H9 (cell line): Measurements from ENCODE around the gene BBS12. TPM values are rescaled to one million over a fixed set of nuclear protein-coding genes. Genes with fewer than 3 reads are reported as not detected.

Experiments used
- DNase-seq: peaks from one replicate; pipeline ENCODE4 v3.0.0-alpha.2; 2017
- H2AFZ ChIP-seq: one replicate; pipeline ENCODE4 v1.6.1; 2013; ENCODE audit warnings: mild to moderate bottlenecking, low read length, control low read depth, moderate library complexity
- H2AK5ac ChIP-seq: 2 replicates; pipeline ENCODE4 v1.6.1; 2013; ENCODE audit warnings: low read length, control low read depth, mixed read lengths; ENCODE audit not compliant: insufficient read length
- H2BK120ac ChIP-seq: one replicate; pipeline ENCODE4 v1.6.1; 2013; ENCODE audit warnings: low read depth, mild to moderate bottlenecking, low read length, control low read depth, inconsistent platforms; ENCODE audit not compliant: poor library complexity, severe bottlenecking
- H2BK12ac ChIP-seq: 2 replicates; pipeline ENCODE4 v1.6.1; 2013; ENCODE audit warnings: low read length, control low read depth, mixed read lengths, low read depth; ENCODE audit not compliant: insufficient read length
- H2BK15ac ChIP-seq: 2 replicates; pipeline ENCODE4 v1.6.1; 2013; ENCODE audit warnings: low read depth, low read length, control low read depth
- H2BK20ac ChIP-seq: one replicate; pipeline ENCODE4 v1.6.1; 2013; ENCODE audit warnings: low read depth, mild to moderate bottlenecking, low read length, control low read depth, inconsistent platforms; ENCODE audit not compliant: poor library complexity, severe bottlenecking
- H2BK5ac ChIP-seq: 2 replicates; pipeline ENCODE4 v1.6.1; 2013; ENCODE audit warnings: low read length, control low read depth, mixed read lengths; ENCODE audit not compliant: insufficient read length
- H3K14ac ChIP-seq: 2 replicates; pipeline ENCODE4 v1.6.1; 2013; ENCODE audit warnings: low read length, control low read depth; ENCODE audit not compliant: insufficient read depth
- H3K18ac ChIP-seq: 2 replicates; pipeline ENCODE4 v1.6.1; 2013; ENCODE audit warnings: low read depth, mild to moderate bottlenecking, mixed read lengths, low read length, control low read depth; ENCODE audit not compliant: insufficient read length
- H3K23ac ChIP-seq: 2 replicates; pipeline ENCODE4 v1.6.1; 2013; ENCODE audit warnings: low read length, control low read depth, mixed read lengths, low read depth; ENCODE audit not compliant: insufficient read length
- H3K23me2 ChIP-seq: 2 replicates; pipeline ENCODE4 v1.6.1; 2013; ENCODE audit warnings: low read depth, mild to moderate bottlenecking, mixed read lengths, low read length, control low read depth; ENCODE audit not compliant: insufficient read length, poor library complexity, severe bottlenecking
- H3K27ac ChIP-seq: 2 replicates; pipeline ENCODE4 v1.5.1; 2013; ENCODE audit warnings: low read length, control low read depth, mixed read lengths, low read depth; ENCODE audit not compliant: insufficient read length
- H3K27me3 ChIP-seq: 2 replicates; pipeline ENCODE4 v1.6.1; 2013; ENCODE audit warnings: low read length, control low read depth, inconsistent platforms; ENCODE audit not compliant: insufficient read depth
- H3K4ac ChIP-seq: 2 replicates; pipeline ENCODE4 v1.6.1; 2013; ENCODE audit warnings: low read depth, mild to moderate bottlenecking, control low read depth, inconsistent platforms, low read length, moderate library complexity
- H3K4me1 ChIP-seq: 2 replicates; pipeline ENCODE4 v1.6.1; 2013; ENCODE audit warnings: low read length, control low read depth, inconsistent platforms; ENCODE audit not compliant: insufficient read depth
- H3K4me2 ChIP-seq: 2 replicates; pipeline ENCODE4 v1.6.1; 2013; ENCODE audit warnings: low read length, control low read depth, mixed read lengths; ENCODE audit not compliant: insufficient read length, insufficient read depth
- H3K56ac ChIP-seq: 2 replicates; pipeline ENCODE4 v1.6.1; 2013; ENCODE audit warnings: low read depth, mild to moderate bottlenecking, mixed read lengths, low read length, control low read depth; ENCODE audit not compliant: insufficient read length
- H3K79me1 ChIP-seq: 2 replicates; pipeline ENCODE4 v1.6.1; 2013; ENCODE audit warnings: low read depth, mild to moderate bottlenecking, moderate library complexity, low read length, control low read depth, inconsistent platforms; ENCODE audit not compliant: insufficient read depth, poor library complexity, severe bottlenecking
- H3K79me2 ChIP-seq: 2 replicates; pipeline ENCODE4 v1.6.1; 2013; ENCODE audit warnings: low read length, control low read depth, inconsistent platforms; ENCODE audit not compliant: insufficient read depth
- H3K9ac ChIP-seq: 2 replicates; pipeline ENCODE4 v1.6.1; 2013; ENCODE audit warnings: low read length, control low read depth, mixed read lengths; ENCODE audit not compliant: insufficient read length; ENCODE audit errors: extremely low read depth
- H3K9me3 ChIP-seq: one replicate; pipeline ENCODE4 v1.6.1; 2013; ENCODE audit warnings: low read depth, low read length, inconsistent platforms; ENCODE audit not compliant: control insufficient read depth
- H3T11ph ChIP-seq: one replicate; pipeline ENCODE4 v1.6.1; 2013; ENCODE audit warnings: mild to moderate bottlenecking, low read length, control low read depth, inconsistent platforms
- H4K20me1 ChIP-seq: one replicate; pipeline ENCODE4 v1.6.1; 2013; ENCODE audit not compliant: control insufficient read depth, insufficient read length, insufficient read depth
- H4K5ac ChIP-seq: 2 replicates; pipeline ENCODE4 v1.6.1; 2013; ENCODE audit warnings: low read depth, mild to moderate bottlenecking, mixed read lengths, low read length, control low read depth; ENCODE audit not compliant: insufficient read length
- H4K8ac ChIP-seq: replicated peaks from 2 replicates; pipeline ENCODE4 v1.6.1; 2013; ENCODE audit warnings: low read length, control low read depth, mixed read lengths, low read depth; ENCODE audit not compliant: insufficient read length
- H4K91ac ChIP-seq: 2 replicates; pipeline ENCODE4 v1.6.1; 2013; ENCODE audit warnings: low read depth, mild to moderate bottlenecking, moderate library complexity, mixed read lengths, low read length, control low read depth; ENCODE audit not compliant: insufficient read length
- H3K27ac Mint-ChIP-seq, 3 experiments: 2 replicates in 2 of 3; 3 replicates in 1 of 3; pipeline ENCODE4 v1.8.0; 2020 to 2021; ENCODE audit warnings: mixed read lengths in 3 of 3, mild to moderate bottlenecking in 1 of 3, moderate library complexity in 1 of 3
- H3K27me3 Mint-ChIP-seq: 2 replicates; pipeline ENCODE4 v1.8.0; 2021; ENCODE audit warnings: low read depth, mild to moderate bottlenecking, moderate library complexity, mixed read lengths
- H3K36me3 Mint-ChIP-seq, 3 experiments: 2 replicates in 2 of 3; 3 replicates in 1 of 3; pipeline ENCODE4 v1.8.0; 2020 to 2021; ENCODE audit warnings: low read depth in 3 of 3, mixed read lengths in 3 of 3; ENCODE audit not compliant: insufficient read depth in 1 of 3
- H3K4me1 Mint-ChIP-seq, 2 experiments: 2 replicates each; pipeline ENCODE4 v1.8.0; 2020; ENCODE audit warnings: mixed read lengths in 2 of 2
- H3K4me3 Mint-ChIP-seq, 2 experiments: 2 replicates in 1 of 2; 3 replicates in 1 of 2; pipeline ENCODE4 v1.8.0; 2020 to 2021; ENCODE audit warnings: mild to moderate bottlenecking in 2 of 2, mixed read lengths in 2 of 2, moderate library complexity in 1 of 2
- H3K9me3 Mint-ChIP-seq, 2 experiments: 2 replicates in 1 of 2; 3 replicates in 1 of 2; pipeline ENCODE4 v1.8.0; 2020; ENCODE audit warnings: mild to moderate bottlenecking in 2 of 2, mixed read lengths in 2 of 2, moderate library complexity in 1 of 2
- WGBS: extraction: QIAGEN DNeasy Blood & Tissue Kit; methylation state at CpG from one replicate; pipeline ENCODE4 v1.1.7; 2013; ENCODE audit warnings: missing lambda C conversion rate, low lambda C conversion rate, mixed read lengths; ENCODE audit not compliant: insufficient read length; ENCODE audit errors: extremely low coverage; 5-methylcytosine and 5-hydroxymethylcytosine counted together
- total RNA-seq: library from RNA; stranded (reverse); gene quantifications from 2 replicates; pipeline ENCODE4 v1.2.1, GENCODE V29; 2021
- TF ChIP-seq, protein P1 (sequence below): fragments of 200-600 bp; sonication (generic); conservative IDR thresholded peaks from 3 replicates; pipeline ENCODE4 v1.8.0; 2021; ENCODE audit warnings: antibody characterized with exemption, mild to moderate bottlenecking

Gene BBS12
- total RNA-seq, 1 experiment from 2014 or later, result 1.2 TPM

DNA sequence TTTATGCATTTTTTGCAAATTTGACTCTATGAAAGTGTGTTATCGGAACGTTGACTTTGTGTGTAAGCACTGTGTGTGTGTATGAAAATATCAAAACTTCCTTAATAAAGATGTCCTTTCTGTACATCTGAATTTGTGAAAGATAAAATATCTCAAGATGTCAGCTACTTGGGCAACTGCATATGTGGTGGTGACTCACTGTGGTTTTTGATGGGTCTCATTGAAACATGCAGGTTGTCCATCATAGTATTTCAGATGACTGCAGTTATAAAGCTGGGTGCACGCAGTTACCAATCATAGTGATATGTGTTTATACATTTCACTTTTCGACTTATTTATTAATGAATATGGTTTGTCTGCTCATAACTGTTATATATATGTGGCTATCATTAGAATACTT, 19.7 kb upstream of the BBS12 start:
- Mint-ChIP-seq H3K9me3 (no peaks in the 10 kb centered on the region), H3K4me3 (no peak overlapping the region), H3K27ac (no peak overlapping the region), H3K27me3 (no peaks in the 10 kb centered on the region), H3K4me1 (peaks cover 3% of the 10 kb centered on the region in 2 experiments; a peak in 3 of 4 replicates), H3K36me3 (no peaks in the 10 kb centered on the region)
- Histone ChIP-seq H2BK120ac (no peak overlapping the region), H4K20me1 (no peaks in the 10 kb centered on the region), H4K5ac (no peak overlapping the region), H3K4me2 (no peak overlapping the region), H2BK12ac (no peak overlapping the region), H3T11ph (no peak overlapping the region), H2AFZ (no peak overlapping the region), H3K18ac (no peak overlapping the region), H2BK15ac (no peak overlapping the region), H3K27ac (no peak overlapping the region), H3K4me1 (no peaks in the 10 kb centered on the region), H3K14ac (no peak overlapping the region), H3K79me2 (no peaks in the 10 kb centered on the region), H3K79me1 (no peaks in the 10 kb centered on the region), H3K9me3 (no peaks in the 10 kb centered on the region), H3K23me2 (no peaks in the 10 kb centered on the region), H3K23ac (no peak overlapping the region), H3K4ac (no peak overlapping the region), H2AK5ac (no peak overlapping the region), H3K56ac (no peak overlapping the region), H2BK5ac (no peak overlapping the region), H3K9ac (no peak overlapping the region), H2BK20ac (no peak overlapping the region), H3K27me3 (no peaks in the 10 kb centered on the region), H4K91ac (no peak overlapping the region), H4K8ac (no peak overlapping the region)
- TF ChIP-seq, protein P1, sequence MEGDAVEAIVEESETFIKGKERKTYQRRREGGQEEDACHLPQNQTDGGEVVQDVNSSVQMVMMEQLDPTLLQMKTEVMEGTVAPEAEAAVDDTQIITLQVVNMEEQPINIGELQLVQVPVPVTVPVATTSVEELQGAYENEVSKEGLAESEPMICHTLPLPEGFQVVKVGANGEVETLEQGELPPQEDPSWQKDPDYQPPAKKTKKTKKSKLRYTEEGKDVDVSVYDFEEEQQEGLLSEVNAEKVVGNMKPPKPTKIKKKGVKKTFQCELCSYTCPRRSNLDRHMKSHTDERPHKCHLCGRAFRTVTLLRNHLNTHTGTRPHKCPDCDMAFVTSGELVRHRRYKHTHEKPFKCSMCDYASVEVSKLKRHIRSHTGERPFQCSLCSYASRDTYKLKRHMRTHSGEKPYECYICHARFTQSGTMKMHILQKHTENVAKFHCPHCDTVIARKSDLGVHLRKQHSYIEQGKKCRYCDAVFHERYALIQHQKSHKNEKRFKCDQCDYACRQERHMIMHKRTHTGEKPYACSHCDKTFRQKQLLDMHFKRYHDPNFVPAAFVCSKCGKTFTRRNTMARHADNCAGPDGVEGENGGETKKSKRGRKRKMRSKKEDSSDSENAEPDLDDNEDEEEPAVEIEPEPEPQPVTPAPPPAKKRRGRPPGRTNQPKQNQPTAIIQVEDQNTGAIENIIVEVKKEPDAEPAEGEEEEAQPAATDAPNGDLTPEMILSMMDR, result no peak
- no CpG with 5 or more reads among the region's 4 CpGs for WGBS
- no peak for DNase-seq
